HEK293 (cell line): Measurements from ENCODE around the gene ERN2.

Experiments used
- CTCF ChIA-PET: fragments of 350-600 bp; formaldehyde crosslinking; extraction: SDS; loops from one replicate; lab custom pipeline; 2021; ENCODE audit warnings: antibody characterized with exemption; lab: Yijun Ruan, JAX
- POLR2A ChIA-PET: fragments of 300-600 bp; formaldehyde crosslinking; extraction: SDS; loops from one replicate; lab custom pipeline; 2020; ENCODE audit warnings: antibody characterized with exemption, inconsistent platforms; lab: Yijun Ruan, JAX
- H3K27ac ChIP-seq: fragments of 200-500 bp; sonication (Bioruptor generic); 2 replicates; pipeline ENCODE4 v1.5.1; 2014; ENCODE audit warnings: low read depth, low read length, control low read depth, inconsistent platforms; ENCODE audit errors: extremely low read depth
- H3K36me3 ChIP-seq, 2 experiments: fragments of 200-500 bp in 1 of 2; sonication (Bioruptor generic) in 1 of 2; 1 replicate in 1 of 2; 2 replicates in 1 of 2; pipeline ENCODE4 v1.5.1; 2014 to 2017; ENCODE audit warnings: inconsistent platforms in 2 of 2, low read length in 2 of 2; ENCODE audit not compliant: control insufficient read depth in 2 of 2, insufficient read depth in 1 of 2
- H3K4me1 ChIP-seq: fragments of 200-500 bp; sonication (Bioruptor generic); 2 replicates; pipeline ENCODE4 v1.5.1; 2014; ENCODE audit warnings: mild to moderate bottlenecking, low read length, inconsistent platforms; ENCODE audit not compliant: control insufficient read depth, insufficient read depth
- H3K4me3 ChIP-seq: 2 replicates; pipeline ENCODE4 v1.5.1; 2011; ENCODE audit warnings: low read depth, mild to moderate bottlenecking, control low read depth, low read length, moderate library complexity
- H3K9me3 ChIP-seq: fragments of 200-500 bp; sonication (Bioruptor generic); 2 replicates; pipeline ENCODE4 v1.5.1; 2014; ENCODE audit warnings: low read depth, low read length, inconsistent platforms; ENCODE audit not compliant: control insufficient read depth, insufficient read depth
- HOXD13 ChIP-seq: sonication (generic); formaldehyde crosslinking; IDR thresholded peaks from 2 replicates; pipeline ENCODE4 v1.8.0; 2022; ENCODE audit warnings: missing genetic modification reagents, borderline replicate concordance
- IKZF3 ChIP-seq: fragments of 450-650 bp; IDR thresholded peaks from 2 replicates; pipeline ENCODE4 v1.5.0; 2018; ENCODE audit warnings: missing biosample characterization, mild to moderate bottlenecking, missing genetic modification characterization, moderate library complexity
- REST ChIP-seq: fragments of 450-650 bp; formaldehyde crosslinking; IDR thresholded peaks from 2 replicates; pipeline ENCODE4 v1.5.1; 2016; ENCODE audit warnings: missing biosample characterization, missing genetic modification characterization
- SALL2 ChIP-seq: fragments of 450-650 bp; formaldehyde crosslinking; IDR thresholded peaks from 2 replicates; pipeline ENCODE4 v1.5.0; 2017; ENCODE audit warnings: missing biosample characterization, mild to moderate bottlenecking, missing genetic modification characterization, borderline replicate concordance
- WT1 ChIP-seq: fragments of 450-650 bp; formaldehyde crosslinking; IDR thresholded peaks from 2 replicates; pipeline ENCODE4 v1.5.1; 2016; ENCODE audit warnings: missing biosample characterization, missing genetic modification characterization
- ZBTB10 ChIP-seq: fragments of 450-650 bp; formaldehyde crosslinking; IDR thresholded peaks from 2 replicates; pipeline ENCODE4 v1.5.1; 2016; ENCODE audit warnings: missing biosample characterization, missing genetic modification characterization
- ZNF155 ChIP-seq: fragments of 450-650 bp; formaldehyde crosslinking; IDR thresholded peaks from 2 replicates; pipeline ENCODE4 v1.5.1; 2016; ENCODE audit warnings: missing biosample characterization, missing genetic modification characterization
- ZNF26 ChIP-seq: fragments of 450-650 bp; formaldehyde crosslinking; IDR thresholded peaks from 2 replicates; pipeline ENCODE4 v1.5.1; 2016; ENCODE audit warnings: missing biosample characterization, missing genetic modification characterization
- ZNF266 ChIP-seq: fragments of 450-650 bp; formaldehyde crosslinking; IDR thresholded peaks from 2 replicates; pipeline ENCODE4 v1.5.1; 2016; ENCODE audit warnings: missing biosample characterization, missing genetic modification characterization, low read depth
- ZNF350 ChIP-seq: fragments of 450-650 bp; formaldehyde crosslinking; IDR thresholded peaks from 2 replicates; pipeline ENCODE4 v1.5.0; 2017; ENCODE audit warnings: missing biosample characterization, mild to moderate bottlenecking, missing genetic modification characterization
- ZNF366 ChIP-seq: fragments of 450-650 bp; formaldehyde crosslinking; conservative IDR thresholded peaks from 2 replicates; pipeline ENCODE4 v1.5.1; 2016; ENCODE audit warnings: missing biosample characterization, missing genetic modification characterization
- ZNF416 ChIP-seq: fragments of 450-650 bp; formaldehyde crosslinking; IDR thresholded peaks from 2 replicates; pipeline ENCODE4 v1.5.1; 2016; ENCODE audit warnings: missing biosample characterization, missing genetic modification characterization
- ZNF560 ChIP-seq: fragments of 450-650 bp; formaldehyde crosslinking; IDR thresholded peaks from 2 replicates; pipeline ENCODE4 v1.5.1; 2017; ENCODE audit warnings: missing biosample characterization, missing genetic modification characterization, borderline replicate concordance
- ZNF621 ChIP-seq: fragments of 450-650 bp; formaldehyde crosslinking; IDR thresholded peaks from 2 replicates; pipeline ENCODE4 v1.5.1; 2017; ENCODE audit warnings: missing biosample characterization, missing genetic modification characterization
- ZNF626 ChIP-seq: fragments of 450-650 bp; sonication (Bioruptor Pico); formaldehyde crosslinking; IDR thresholded peaks from 2 replicates; pipeline ENCODE4 v1.5.1; 2018; ENCODE audit warnings: missing biosample characterization, missing genetic modification characterization, inconsistent platforms
- ZNF654 ChIP-seq: fragments of 450-650 bp; formaldehyde crosslinking; IDR thresholded peaks from 2 replicates; pipeline ENCODE4 v1.5.1; 2016; ENCODE audit warnings: low read depth, missing biosample characterization, missing genetic modification characterization
- ZNF664 ChIP-seq: fragments of 450-650 bp; formaldehyde crosslinking; IDR thresholded peaks from 2 replicates; pipeline ENCODE4 v1.5.1; 2016; ENCODE audit warnings: missing biosample characterization, missing genetic modification characterization
- ZNF670 ChIP-seq: fragments of 450-650 bp; formaldehyde crosslinking; IDR thresholded peaks from 2 replicates; pipeline ENCODE4 v1.5.1; 2016; ENCODE audit warnings: missing biosample characterization, missing genetic modification characterization, low read depth
- ZNF776 ChIP-seq: fragments of 450-650 bp; formaldehyde crosslinking; IDR thresholded peaks from 2 replicates; pipeline ENCODE4 v1.5.0; 2017; ENCODE audit warnings: missing biosample characterization, missing genetic modification characterization, borderline replicate concordance
- ZSCAN23 ChIP-seq: fragments of 450-650 bp; formaldehyde crosslinking; IDR thresholded peaks from 2 replicates; pipeline ENCODE4 v1.5.1; 2016; ENCODE audit warnings: missing biosample characterization, missing genetic modification characterization

Gene ERN2

GRCh38 chr16:23716484-23716883, 3.5 kb upstream of the ERN2 start (continued):
- no peak for TF ChIP-seq ZBTB10 (tag by site-specific recombination)
- no peak for TF ChIP-seq ZNF266 (tag by site-specific recombination)
- TF ChIP-seq, all 188 proteins: peak for 0

GRCh38 chr16:23711785-23712184, 1.2 kb downstream of the ERN2 start:
- Histone ChIP-seq H3K36me3 (no peaks in the 10 kb centered on the region), H3K27ac (no peak overlapping the region), H3K4me1 (no peaks in the 10 kb centered on the region), H3K9me3 (no peaks in the 10 kb centered on the region), H3K4me3 (no peak overlapping the region)
- ChIA-PET POLR2A (no interaction called here), CTCF (no interaction called here)
- TF ChIP-seq WT1 (tag by site-specific recombination) (no peak), REST (tag by site-specific recombination) (no peak), HOXD13 (CRISPR knock-in tag) (no peak), ZNF560 (tag by site-specific recombination) (no peak), IKZF3 (tag by site-specific recombination) (no peak)

- no peak overlapping the region for H3K27ac ChIP-seq
- TF ChIP-seq ZNF26, result no peak
- no peak for TF ChIP-seq ZNF621 (tag by site-specific recombination)
- TF ChIP-seq ZNF654 (tag by site-specific recombination), result no peak
- TF ChIP-seq ZNF670, result no peak
- no peak for TF ChIP-seq ZNF350 (tag by site-specific recombination)
- TF ChIP-seq ZNF776 (tag by site-specific recombination), result no peak
- no peak for TF ChIP-seq ZNF416 (tag by site-specific recombination)
- TF ChIP-seq ZNF626 (tag by site-specific recombination), result no peak
- TF ChIP-seq ZSCAN23 (tag by site-specific recombination), result no peak
- TF ChIP-seq SALL2, result no peak
- TF ChIP-seq ZNF155 (tag by site-specific recombination), result no peak
- TF ChIP-seq ZNF366 (tag by site-specific recombination), result no peak
- TF ChIP-seq ZNF664, result no peak
- H3K4me1 ChIP-seq, result no peaks in the 10 kb centered on the region
- ChIA-PET CTCF (interaction anchor here (0.6 to 1.7 kb wide), 2 partner anchors 17 to 926 kb away, joined by 3 to 4 read pairs; no protein-coding TSS in a partner anchor), POLR2A (no interaction called here)
- H3K9me3 ChIP-seq, result no peaks in the 10 kb centered on the region
- no peak overlapping the region for H3K4me3 ChIP-seq
- H3K36me3 ChIP-seq, result no peaks in the 10 kb centered on the region
These were observed 2.5 kb downstream of the ERN2 start for GRCh38 chr16:23710504-23710903.
